Fibroblast of lung (primary cell): Measurements from ENCODE around the gene THBS1.

Experiments
- CTCF ChIP-seq, 2 donors: IDR thresholded peaks in 1 of 2; conservative IDR thresholded peaks in 1 of 2; 1 replicate in 1 of 2; 2 replicates in 1 of 2; pipeline ENCODE4 v1.5.1; 2011 to 2012; ENCODE audit warnings: low read length in 2 of 2, control low read depth in 1 of 2, inconsistent platforms in 1 of 2, low read depth in 1 of 2, mild to moderate bottlenecking in 1 of 2
- EZH2 ChIP-seq: IDR thresholded peaks from 2 replicates; pipeline ENCODE4 v1.5.1; 2012; ENCODE audit warnings: low read length, control low read depth, mild to moderate bottlenecking; ENCODE audit errors: missing control alignments

GRCh38 chr15:39539466-39539865 lies 41.4 kb upstream of the THBS1 start:
- TF ChIP-seq CTCF (conservative IDR thresholded peaks at IDR 0.05 in 1 of 2, IDR thresholded peaks at IDR 0.05 in 1 of 2; ENCODE audit: low read depth in 1 of 2, low read length in 2 of 2): no peak
- TF ChIP-seq EZH2: no peak
